Spinal cord (tissue), 10 donors: Measurements from ENCODE around the gene TMPO. TPM values are rescaled to one million over a fixed set of nuclear protein-coding genes. Genes with fewer than 3 reads are reported as not detected.
A peak's percentile ranks its signal among the peaks of the same experiment; 100 is the strongest.
"Not testable (repeated sequence)": the region's sequence is repeated elsewhere in the genome, so short reads cannot be mapped to it uniquely, and the experiment has no call there.

Experiments used
- DNase-seq, 6 donors: peaks; one replicate each; pipeline versions ENCODE4 v3.0.0 to v3.0.0-alpha.2; 2013 to 2015; ENCODE audit warnings: low spot score in 6 of 6, low read depth in 4 of 6
- H3K27ac ChIP-seq: one replicate; pipeline ENCODE4 v1.5.1; 2013; ENCODE audit warnings: low read depth, low read length, control low read depth
- H3K27me3 ChIP-seq: one replicate; pipeline ENCODE4 v1.6.1; 2013; ENCODE audit warnings: low read length; ENCODE audit not compliant: control insufficient read depth, insufficient read depth
- H3K36me3 ChIP-seq: one replicate; pipeline ENCODE4 v1.6.1; 2013; ENCODE audit warnings: low read length; ENCODE audit not compliant: control insufficient read depth, insufficient read depth
- H3K4me1 ChIP-seq: one replicate; pipeline ENCODE4 v1.6.1; 2013; ENCODE audit warnings: low read length; ENCODE audit not compliant: control insufficient read depth, insufficient read depth
- H3K4me3 ChIP-seq: one replicate; pipeline ENCODE4 v1.5.1; 2013; ENCODE audit warnings: low read depth, low read length, control low read depth
- H3K9me3 ChIP-seq: one replicate; pipeline ENCODE4 v1.6.1; 2013; ENCODE audit warnings: low read length; ENCODE audit not compliant: control insufficient read depth, insufficient read depth
- WGBS: methylation state at CpG from one replicate; pipeline ENCODE4 v1.1.5; 2013; ENCODE audit warnings: missing lambda C conversion rate; ENCODE audit not compliant: insufficient coverage; 5-methylcytosine and 5-hydroxymethylcytosine counted together
- polyA plus RNA-seq, 2 donors: library from polyadenylated mRNA; unstranded; fragments of 120-200 nt; gene quantifications; one replicate each; pipeline ENCODE4 v1.2.1, GENCODE V29; 2013; ENCODE audit not compliant: insufficient read length in 2 of 2
- total RNA-seq, 2 donors: library from RNA; depleted of rRNA in 1 of 2; stranded (reverse); fragments of 120-200 nt in 1 of 2; fragments of >200 nt in 1 of 2; gene quantifications; one replicate each; pipeline versions ENCODE4 v1.2.3 to v1.2.4, GENCODE V29; 2013 to 2014
- donor health status: healthy.

Gene TMPO
- total and polyA plus RNA-seq, 4 donors, result 71.4 to 131 (median 98.5) TPM

GRCh38 chr12:98587084-98587483, 71.7 kb downstream of the TMPO start:
- 94% methylated on average over 4 of the region's 5 CpGs for WGBS
- H3K4me1 ChIP-seq, result no peaks in the 10 kb centered on the region
- H3K4me3 ChIP-seq, result no peak overlapping the region
- no peaks in the 10 kb centered on the region for H3K36me3 ChIP-seq
- no peaks in the 10 kb centered on the region for H3K9me3 ChIP-seq
- no peak for DNase-seq
- H3K27me3 ChIP-seq, result no peaks in the 10 kb centered on the region
- no peak overlapping the region for H3K27ac ChIP-seq

DNA sequence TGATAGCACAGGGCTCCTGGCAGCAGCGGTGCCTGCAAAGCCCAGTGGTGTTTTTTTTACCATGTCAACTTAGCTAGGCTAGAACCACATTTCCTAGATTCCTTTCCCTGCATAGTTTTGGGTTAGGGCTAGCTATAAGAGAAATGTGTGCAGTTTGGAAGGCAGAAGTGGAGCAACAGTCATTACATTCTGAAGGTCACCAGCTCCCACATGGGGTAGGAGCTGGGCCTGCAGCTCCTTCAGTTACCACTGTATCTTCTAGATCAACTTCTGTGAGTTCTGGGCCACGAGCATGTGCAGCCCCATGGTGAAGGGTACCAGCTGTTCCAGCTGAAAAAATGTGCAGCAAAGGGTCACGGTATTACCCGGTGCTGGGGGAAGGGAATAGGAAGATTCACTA, 75.8 kb downstream of the TMPO start:
- no peak overlapping the region for H3K27ac ChIP-seq
- no peaks in the 10 kb centered on the region for H3K27me3 ChIP-seq
- H3K9me3 ChIP-seq, result no peaks in the 10 kb centered on the region
- H3K4me3 ChIP-seq, result no peak overlapping the region
- H3K4me1 ChIP-seq, result no peaks in the 10 kb centered on the region
- 100% methylated on average over 1 of the region's 4 CpGs for WGBS
- no peak for DNase-seq
- H3K36me3 ChIP-seq, result no peaks in the 10 kb centered on the region

GRCh38 chr12:98592825-98593322, 77.5 kb downstream of the TMPO start:
- Histone ChIP-seq H3K9me3 (no peaks in the 10 kb centered on the region), H3K36me3 (peaks cover 8% of the 10 kb centered on the region), H3K4me3 (peak overlapping the region; percentile 89), H3K27ac (peak overlapping the region; percentile 62), H3K27me3 (no peaks in the 10 kb centered on the region), H3K4me1 (peaks cover 4% of the 10 kb centered on the region)
- WGBS, result 76% methylated on average over 3 of the region's 9 CpGs
- DNase-seq, result no peak

DNA sequence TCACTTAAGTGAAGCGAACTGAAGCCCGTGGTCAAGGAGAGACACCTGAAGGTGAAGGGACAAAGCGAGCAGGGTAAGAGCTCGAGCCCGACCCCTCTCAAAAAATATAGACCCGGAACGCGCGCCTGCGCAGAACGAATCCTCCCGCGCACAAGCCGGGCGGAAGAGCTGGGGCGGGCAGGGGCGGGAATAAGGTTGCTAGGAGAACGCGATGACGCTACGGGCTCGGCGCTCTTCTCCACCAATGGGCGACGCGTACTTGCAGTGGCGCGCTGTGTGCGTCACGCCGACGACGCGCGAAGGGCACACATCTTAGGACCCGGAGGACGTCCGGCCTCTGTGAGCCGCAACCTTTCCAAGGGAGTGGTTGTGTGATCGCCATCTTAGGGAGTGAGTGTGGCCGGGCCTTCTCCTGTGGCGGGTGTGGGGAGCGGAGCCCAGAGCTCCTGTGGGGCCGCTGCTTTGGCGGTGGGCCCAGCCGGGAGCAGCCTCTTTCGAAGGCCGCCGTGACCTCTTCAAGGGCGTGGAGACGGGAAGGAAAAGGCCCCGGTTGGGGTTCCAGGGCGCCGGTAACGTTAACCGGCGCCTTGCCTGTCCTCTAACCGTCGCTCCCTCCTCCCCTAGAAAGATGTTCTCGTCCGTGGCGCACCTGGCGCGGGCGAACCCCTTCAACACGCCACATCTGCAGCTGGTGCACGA, 78.1 kb downstream of the TMPO start, which contains the start of gene SLC25A3:
Gene SLC25A3, plus strand, starts transcription at position 336 of the 699 bp plus-strand sequence. Its CDS starts 293 bp downstream, at position 629.
- Histone ChIP-seq H3K4me1 (peaks cover 4% of the 10 kb centered on the region), H3K27ac (peak within 1 kb of the TSS; percentile 95), H3K9me3 (no peaks in the 10 kb centered on the region), H3K27me3 (no peaks in the 10 kb centered on the region), H3K4me3 (peak within 1 kb of the TSS; percentile 89), H3K36me3 (peaks cover 8% of the 10 kb centered on the region)
- WGBS, result 0% methylated on average over 67 of the region's 67 CpGs
- DNase-seq, result peak; percentile 94 to 99 (median 96)

GRCh38 chr12:98594050-98594835, 78.9 kb downstream of the TMPO start:
- DNase-seq, result peak in 3 of 6 donors; percentile 19 to 21 (median 20)

GRCh38 chr12:98595243-98595988, 80.0 kb downstream of the TMPO start:
- H3K36me3 ChIP-seq, result peaks cover 25% of the 10 kb centered on the region
- H3K4me3 ChIP-seq, result peak overlapping the region; percentile 89
- no peak overlapping the region for H3K27ac ChIP-seq
- H3K27me3 ChIP-seq, result no peaks in the 10 kb centered on the region
- H3K9me3 ChIP-seq, result no peaks in the 10 kb centered on the region
- 30% methylated on average over 2 of the region's 3 CpGs for WGBS
- H3K4me1 ChIP-seq, result peaks cover 4% of the 10 kb centered on the region
- no peak for DNase-seq

More at GRCh38 chr12:98594050-98594835, 78.9 kb downstream of the TMPO start:
- Histone ChIP-seq H3K4me3 (peak overlapping the region; percentile 89), H3K36me3 (peaks cover 15% of the 10 kb centered on the region), H3K4me1 (peaks cover 4% of the 10 kb centered on the region), H3K9me3 (no peaks in the 10 kb centered on the region), H3K27ac (peak overlapping the region; percentile 95), H3K27me3 (no peaks in the 10 kb centered on the region)
- whole genome bisulfite sequencing, result 0% methylated on average over 26 of the region's 35 CpGs

- WGBS, result no CpG with 5 or more reads among the region's 5 CpGs
- H3K27ac ChIP-seq, H3K9me3 ChIP-seq, DNase-seq, H3K27me3 ChIP-seq, H3K4me1 ChIP-seq, H3K4me3 ChIP-seq: not testable (repeated sequence)
- peaks cover 33% of the 10 kb centered on the region for H3K36me3 ChIP-seq
Observed at GRCh38 chr12:98597313-98597712, 81.9 kb downstream of the TMPO start.
